HS-5 (cell line): ENCODE measurements around the gene STX17.

Experiments used
- DNase-seq: peaks from one replicate; pipeline ENCODE4 v3.0.0-alpha.2; 2012; ENCODE audit warnings: low read depth

Gene STX17

DNA sequence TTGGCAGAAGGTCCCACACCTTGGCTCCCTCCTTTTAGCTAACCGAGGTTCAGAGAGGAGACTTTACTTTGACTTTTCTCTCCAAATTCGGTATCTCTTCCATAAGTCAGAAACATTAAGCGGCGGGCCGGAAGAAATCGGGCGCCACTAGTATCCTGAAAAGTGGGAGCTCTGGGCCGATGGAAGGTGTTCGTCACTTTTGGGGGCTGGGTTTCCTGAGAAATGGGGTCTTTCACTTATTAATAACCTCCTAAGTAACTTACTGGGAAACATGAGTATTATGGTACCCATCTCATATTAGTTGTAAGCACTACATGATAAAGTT, 716 bp downstream of the STX17 start:
- no peak for DNase-seq

DNA sequence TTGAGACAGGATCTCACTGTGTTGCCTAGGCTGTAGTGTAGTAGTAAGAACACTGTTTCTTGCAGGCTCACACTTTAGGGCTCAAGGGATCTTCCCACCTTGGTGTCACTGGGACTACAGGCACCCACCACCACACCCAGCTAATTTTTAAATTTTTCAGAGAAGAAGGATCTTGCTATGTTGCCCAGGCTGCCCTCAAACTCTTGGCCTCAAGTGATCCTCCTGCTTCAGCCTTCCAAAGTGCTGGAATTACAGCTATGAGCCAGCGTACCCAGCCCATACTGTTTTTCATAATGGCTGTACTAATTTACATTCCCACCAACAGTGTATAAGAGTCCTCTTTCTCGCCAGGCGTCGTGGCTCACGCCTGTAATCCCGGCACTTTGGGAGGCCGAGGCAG, 5.1 kb downstream of the STX17 start:
- DNase-seq, result no peak

DNA sequence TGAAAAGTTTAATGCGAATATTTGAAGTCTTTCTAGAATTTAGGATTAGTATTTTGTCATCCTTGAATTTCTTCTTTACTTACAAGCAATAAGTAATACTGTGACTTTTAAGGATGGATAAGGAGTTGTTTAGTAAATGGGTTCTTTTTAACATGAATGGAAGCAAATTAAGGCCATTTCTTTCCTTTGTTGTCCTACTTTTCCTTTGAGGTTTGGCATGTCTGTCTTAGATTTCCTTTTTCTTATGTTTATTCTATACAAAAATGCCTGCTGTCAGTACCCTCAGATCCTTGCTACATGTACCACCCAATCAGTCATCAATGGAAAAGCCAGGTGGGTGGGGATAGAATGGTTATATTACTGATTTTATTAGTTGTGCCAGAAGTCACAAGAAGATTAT, 10.2 kb downstream of the STX17 start:
- DNase-seq, result no peak

DNA sequence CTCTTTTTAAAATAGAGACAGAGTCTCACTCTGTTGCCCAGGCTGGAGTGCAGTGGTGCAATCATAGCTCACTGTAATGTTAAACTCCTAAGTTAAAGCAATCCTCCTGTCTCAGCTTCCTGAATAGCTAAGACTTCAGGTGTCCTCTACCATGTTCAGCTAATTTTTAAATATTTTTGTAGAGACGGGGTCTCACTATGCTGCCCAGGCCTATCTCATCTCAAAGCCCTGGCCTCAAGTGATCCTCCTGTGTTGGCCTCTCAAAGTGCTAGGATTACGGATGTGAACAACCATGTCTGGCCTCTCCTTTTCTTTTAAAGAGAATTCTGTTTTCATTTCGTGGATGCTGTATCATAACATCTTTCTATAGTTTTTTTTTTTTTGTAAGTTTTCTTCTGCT, 11.7 kb downstream of the STX17 start:
- DNase-seq, result no peak

DNA sequence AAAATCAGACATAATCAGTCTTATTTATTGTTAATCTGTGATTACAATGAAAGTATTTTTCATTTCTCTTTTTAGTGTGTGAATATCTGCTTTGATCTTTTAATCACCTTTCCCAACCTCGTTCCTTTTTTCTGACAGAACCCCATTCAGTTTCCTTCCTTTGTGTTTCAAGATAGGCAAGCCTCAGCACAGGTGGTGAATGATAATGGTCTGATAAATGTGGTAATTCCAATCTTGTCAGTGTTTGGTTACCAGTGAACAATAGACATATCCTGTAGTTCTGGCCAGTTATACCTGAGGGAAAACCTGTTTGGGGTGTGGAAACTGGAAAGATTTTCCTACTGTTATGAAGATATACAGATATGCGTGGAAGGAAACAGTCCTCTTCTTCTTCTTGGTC, 13.5 kb downstream of the STX17 start:
- no peak for DNase-seq

DNA sequence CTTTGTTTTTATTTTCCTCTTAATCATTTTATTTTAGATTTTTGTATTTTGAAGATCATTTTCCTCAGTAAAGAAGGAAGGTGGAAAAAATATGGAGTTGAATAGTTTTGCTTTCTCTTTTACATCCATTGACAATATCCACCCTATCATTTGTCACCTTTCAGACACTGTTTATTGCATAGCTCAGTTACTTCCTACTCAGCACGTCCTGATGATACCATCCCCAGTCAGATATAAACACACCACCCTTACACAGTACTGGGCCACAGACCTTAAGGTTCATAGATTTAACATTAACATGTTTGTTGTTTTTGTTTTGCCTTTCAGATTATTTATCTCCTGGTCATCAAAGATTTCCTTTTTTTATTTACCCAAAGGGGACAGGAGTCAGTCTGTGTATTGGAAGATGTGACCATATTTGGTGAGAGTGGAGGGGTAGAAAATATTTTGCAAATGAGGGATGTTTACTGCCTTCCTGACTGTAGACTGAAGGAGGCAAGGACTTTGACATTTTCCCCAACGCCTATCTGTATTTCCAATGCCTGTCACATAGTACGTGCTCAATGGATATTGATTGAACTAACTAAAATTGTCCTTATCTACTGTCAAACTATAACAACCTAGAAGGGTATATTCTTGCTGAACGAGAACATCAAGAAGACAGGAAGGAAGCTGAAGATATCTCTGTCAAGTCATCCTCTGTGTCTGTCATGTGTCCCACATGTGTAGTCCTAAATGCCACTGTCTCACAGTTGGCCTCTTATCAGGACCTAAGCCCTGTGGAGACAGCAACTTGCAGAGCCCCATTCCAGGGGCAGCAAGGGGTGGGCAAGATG, 15.6 kb downstream of the STX17 start:
- DNase-seq, result no peak

DNA sequence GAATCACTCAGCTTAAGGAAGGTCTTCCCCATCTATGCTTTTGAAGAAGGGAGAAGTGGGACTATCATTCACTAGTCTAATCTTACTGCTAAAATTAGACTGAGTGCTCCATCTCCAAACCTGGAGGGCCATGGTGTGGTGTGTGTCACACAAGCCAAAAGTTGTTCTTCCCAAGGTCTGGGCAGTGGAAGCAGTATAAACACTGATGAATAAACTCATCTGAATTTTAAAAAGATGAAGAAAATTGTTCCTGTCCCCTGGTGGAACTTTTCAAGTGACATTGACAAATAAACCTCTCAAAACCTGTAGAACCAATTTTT, 16.2 kb downstream of the STX17 start:
- DNase-seq, result no peak

DNA sequence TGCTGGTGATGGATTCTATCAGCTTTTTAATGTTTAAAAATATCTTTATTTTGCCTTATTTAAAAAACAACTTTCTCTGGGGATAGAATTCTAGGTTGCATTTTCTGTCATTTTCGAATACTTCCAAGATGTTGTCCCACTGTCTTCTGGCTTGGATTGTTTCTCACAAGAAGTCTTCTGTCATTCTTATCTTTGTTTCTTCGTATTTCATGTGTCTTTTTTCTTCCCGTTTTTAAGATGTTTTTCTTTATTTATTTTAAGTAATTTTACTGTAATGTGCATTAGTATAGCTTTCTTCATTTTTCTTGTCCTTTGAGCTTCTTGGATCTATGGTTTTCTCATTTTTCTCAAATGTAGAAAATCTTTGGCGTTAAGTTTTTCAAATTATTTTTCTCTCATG, 19.1 kb downstream of the STX17 start:
- no peak for DNase-seq

DNA sequence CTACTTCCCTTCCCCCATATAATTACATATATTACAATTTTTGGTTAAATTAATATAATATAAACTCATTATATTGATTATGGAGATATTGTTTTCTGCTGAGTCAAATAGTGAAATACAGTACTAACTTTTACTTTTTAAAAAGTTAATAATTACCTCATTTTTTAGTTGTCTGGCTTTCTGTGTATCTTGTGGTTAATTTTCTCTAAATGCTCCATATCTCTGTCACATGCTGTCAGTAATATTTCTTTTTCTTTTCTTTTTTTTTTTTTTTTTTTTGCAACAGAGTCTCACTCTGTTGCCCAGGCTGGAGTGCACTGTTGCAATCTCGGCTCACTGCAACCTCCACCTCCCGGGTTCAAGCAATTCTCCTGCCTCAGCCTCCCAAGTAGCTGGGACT, 23.2 kb downstream of the STX17 start:
- no peak for DNase-seq

DNA sequence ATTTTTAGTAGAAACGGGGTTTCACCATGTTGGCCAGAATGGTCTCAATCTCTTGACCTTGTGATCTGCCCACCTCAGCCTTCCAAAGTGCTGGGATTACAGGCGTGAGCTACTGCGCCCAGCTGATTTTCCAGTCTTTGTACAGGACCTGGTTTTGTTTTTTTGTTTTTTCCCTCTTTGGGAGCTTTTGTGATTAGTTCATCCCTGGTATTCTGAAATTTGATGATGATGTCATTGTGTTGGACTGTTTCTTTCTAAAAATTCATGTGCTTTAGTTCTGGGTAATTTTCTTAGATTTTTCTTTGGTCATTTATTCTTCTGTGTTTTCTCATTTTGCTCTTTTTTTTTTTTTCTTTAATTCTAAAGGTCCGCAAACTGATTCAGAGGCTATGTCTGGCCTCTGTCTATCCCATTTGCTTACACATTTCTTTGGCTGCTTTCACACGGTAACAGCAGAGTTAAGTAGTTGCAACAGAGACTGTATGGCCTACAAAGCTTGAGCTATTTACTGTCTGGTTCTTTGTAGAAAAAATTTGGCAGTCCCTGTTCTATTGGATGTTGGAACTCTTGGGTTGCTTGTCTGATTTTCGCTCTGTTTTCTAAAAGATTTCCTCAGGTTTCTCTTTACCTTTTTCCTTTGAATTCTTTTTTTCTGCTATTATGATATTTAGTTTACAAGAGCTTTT, 24.8 kb downstream of the STX17 start:
- DNase-seq, result no peak

DNA sequence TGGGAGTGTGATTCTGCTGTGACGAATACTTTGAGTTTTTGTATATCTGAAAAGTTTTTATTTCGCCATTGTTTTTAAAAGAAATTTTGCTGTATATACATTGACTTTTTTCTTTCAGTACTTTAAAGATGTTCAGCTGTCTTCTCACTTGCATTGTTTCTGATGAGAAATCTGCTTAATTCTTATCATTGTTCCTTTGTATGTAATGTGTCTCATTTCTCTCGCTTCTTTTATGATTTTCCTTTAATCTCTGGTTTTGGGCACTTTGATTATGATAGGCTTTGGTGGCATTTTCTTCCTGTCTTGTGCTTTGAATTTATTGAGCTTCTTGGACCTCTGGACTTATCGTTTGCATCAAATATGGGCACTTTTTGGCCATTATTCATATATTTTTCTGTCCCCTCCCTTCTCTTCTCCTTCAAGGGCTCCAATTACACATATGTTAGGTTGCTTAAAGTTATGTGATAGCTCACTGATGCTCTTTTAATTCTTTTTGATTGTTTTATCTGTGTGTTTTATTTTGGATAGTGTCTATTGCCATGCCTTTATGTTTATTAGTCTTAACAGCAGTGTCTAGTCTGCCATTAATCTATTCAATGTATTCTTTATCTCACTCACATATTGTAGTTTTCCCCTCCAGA, 30.6 kb downstream of the STX17 start:
- DNase-seq, result no peak

DNA sequence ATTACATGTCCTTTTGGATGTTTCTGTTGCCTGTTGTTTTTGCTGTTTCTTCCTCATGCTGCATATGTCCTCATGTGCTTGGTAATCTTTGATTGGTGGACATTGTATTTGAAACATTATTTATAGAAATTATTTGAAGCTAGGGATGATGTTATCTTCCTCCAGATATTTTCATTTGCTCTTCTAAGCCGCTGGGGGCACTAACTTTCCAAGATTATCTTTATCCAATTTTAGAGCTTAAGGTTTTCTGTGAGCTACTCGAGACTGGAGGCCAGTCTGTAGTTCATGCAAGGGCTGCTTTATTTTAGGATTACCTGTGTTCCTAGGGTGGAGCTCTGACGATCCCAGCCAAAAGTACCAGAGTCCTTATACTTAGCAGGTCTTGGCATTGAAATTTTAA, 40.9 kb downstream of the STX17 start:
- DNase-seq, result no peak

DNA sequence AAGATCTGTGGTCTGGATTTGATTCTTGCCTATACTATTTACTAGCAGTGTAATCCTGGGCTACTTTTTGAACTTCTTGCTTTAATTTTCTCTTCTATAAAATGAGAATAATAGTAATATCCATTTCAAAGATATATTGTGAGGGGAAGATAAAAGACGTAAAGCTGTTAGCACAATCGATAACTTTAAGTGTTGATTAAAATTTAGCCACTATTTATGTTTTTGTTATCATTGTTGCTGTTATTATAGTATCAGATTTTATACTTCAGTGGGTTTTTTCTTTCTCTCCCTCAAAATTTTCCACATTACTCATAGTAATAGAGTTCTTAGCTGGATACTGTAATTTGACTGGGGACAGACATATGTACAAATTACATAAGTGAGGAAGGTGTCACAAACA, 42.0 kb downstream of the STX17 start:
- no peak for DNase-seq

DNA sequence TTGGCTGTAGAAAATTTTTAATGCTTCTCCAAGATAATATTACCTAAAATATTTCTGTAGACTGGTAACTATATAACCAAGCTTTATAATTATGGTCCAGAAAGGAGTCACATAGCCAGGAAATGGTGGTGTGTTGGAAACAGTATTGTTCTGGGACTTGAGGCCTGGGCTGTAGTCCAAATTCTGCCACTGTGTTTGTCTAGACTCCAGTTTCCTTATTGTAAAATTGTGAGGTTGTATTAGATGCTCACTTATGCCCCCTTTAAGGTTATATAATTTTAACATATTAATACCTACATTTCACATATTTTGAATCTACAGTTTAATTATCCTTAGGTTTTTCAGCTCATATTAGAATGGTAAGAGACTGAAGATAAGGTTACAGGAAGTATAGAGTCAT, 42.4 kb downstream of the STX17 start:
- DNase-seq, result no peak

DNA sequence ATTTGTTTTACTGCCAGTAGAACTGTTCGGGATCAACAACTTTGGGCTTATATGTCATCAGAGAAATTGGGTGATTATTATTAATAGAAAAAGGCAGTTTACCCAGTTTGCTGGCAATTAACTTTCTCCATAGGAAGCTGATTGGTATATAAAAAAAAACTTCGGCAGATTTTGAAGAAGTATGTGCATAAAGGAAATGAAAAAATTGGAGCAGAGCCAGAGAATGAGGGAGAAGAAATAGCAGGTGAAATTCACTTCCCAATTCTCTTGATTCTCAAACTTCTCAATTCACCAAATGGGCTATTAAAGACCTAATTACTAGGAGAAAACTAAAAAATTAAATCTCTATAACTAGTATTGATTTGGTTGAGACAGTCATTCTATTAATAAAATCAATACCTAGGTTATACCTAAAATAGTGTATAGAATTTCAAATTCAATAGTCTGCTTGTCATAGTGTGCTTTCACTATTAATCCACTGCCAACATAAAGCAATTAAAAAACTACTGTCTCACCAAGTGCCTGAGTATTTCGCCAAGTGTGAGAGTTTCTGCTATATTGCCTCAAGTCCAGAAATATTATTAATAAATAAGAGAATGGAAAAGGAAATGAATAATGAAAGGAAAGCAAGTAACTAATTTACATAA, 47.5 kb downstream of the STX17 start:
- DNase-seq, result no peak

DNA sequence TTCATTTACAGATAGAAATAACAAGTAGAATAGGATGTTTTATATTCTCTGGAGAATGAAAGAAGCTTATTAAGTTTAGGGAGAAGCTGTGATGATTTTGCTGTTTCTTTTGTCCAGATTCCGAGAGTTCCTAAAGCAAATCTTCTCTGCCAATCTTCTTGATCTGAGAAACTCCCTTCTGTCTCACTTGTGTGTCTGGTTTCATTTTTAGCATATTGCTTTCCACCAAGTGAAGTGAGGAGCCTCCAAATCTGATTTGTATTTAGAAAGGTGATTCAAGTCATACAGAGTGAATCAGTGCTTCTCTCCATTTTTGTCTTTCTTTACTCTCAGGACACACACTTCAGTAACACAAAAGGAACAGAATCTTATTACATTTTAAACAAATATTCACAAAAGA, 48.4 kb downstream of the STX17 start:
- no peak for DNase-seq

DNA sequence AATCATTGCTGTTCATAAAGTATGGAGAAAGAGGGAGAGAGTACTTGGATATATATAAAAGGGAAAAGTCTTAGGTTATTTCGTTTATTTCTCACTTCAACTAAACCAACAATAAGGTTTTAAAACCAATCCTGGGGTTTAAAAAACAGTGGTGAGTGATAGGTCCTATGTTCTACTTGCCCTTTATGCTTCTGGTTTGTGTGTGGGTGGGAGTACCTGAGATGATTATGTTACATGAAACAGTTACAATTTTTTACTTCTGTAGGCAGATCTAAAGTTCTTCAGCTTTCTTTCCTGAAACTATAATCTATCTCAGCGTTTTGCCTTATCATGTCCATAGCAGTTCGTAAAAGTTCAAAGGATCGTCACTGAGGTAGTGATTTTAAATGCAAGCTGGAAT, 49.2 kb downstream of the STX17 start:
- DNase-seq, result no peak

DNA sequence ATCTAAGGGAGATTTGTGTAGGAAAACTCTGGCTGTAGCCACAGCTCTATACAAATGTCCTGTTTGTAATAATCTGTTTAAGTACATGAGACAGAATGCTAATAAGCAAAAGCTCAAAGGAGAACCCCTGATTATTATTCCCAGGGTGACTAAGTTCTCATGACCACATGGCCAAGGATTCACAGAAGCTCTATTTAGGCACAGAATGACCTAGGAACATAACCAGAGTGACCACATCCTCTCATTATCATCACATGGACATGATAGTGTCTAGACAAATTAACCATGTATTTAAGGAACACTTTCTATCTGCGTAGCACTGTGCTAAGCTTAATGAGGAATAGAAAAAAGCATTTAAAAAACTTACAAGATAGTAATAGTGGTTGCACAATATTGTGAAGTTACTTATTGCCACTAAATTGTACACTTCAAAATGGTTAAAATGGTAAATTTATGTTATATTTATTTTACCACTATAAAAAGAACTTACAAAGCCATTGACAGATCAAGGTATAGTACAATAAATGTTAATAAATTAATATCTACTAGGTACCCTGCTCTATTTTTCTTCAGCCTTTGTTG, 56.3 kb downstream of the STX17 start:
- DNase-seq, result no peak

DNA sequence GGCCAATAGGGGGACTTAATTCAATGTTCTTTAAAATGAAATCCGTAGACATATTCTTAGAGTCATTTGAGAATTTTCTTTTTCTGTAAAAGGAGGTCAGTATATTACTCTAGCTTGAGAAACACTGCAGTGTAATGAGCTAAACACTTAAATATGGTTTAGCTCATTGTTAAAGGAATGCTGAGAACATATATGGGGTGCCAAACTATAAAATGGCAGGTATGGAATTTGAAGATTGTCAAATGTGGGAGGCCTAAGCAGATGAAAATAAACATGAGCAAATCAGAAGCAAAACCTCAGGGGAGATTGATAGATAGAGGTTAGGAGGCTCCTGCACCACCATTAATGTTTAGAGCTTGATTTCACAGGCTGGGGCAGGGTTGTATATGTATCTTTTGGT, 57.9 kb downstream of the STX17 start:
- no peak for DNase-seq

DNA sequence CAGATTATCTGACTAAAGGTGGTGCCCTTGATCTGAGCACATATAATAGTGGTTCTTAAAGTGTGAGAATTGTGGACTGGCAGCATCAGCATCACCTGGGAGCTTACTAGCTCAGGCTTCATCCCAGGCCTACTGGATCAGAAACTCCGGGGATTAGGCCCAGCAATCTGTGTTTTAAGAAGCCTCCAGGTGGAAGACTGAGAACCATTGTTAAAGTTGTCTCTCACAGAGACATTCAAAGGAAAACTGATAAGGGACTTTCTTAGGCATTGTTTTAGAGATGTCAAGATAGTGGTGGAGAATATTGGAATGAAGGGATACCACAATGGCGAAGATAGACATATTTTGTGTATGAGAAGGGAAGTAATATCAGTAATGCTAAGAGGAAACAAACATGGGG, 59.5 kb downstream of the STX17 start:
- DNase-seq, result no peak

DNA sequence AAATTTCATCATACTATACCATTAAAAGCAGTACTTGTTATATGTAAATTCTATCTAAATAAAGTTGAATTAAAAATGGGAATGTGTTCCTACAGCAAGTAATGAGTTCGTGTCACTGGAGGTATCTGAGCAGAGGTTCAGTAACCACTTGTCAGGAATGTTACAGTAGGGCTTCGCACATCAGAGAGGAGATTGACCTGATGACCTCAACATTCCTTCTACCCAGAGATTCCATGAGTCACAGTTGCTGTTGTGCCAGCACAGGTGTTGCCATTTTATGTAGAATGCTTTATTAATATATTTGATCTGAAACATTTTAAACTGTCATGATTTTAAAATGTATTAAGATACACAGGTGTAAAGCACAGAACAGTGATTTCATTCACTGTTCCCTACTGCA, 60.3 kb downstream of the STX17 start:
- peak; percentile 13 for DNase-seq

DNA sequence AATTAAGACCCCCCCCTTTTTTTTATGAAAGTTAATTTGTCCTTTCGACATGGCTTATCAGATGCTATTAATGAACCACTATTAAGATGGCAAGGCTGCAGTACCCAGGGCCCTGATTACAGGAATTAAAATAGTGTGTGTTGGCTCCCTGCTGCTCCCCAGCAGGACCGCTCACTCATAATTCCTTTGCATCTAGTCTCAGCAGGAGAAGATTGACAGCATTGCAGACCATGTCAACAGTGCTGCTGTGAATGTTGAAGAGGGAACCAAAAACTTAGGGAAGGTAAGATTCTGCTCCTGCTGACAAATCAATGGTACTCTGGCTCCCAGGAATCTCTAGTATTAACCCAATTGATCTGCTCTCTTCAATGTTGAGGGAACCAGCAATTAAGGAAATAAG, 61.0 kb downstream of the STX17 start:
- DNase-seq, result no peak

DNA sequence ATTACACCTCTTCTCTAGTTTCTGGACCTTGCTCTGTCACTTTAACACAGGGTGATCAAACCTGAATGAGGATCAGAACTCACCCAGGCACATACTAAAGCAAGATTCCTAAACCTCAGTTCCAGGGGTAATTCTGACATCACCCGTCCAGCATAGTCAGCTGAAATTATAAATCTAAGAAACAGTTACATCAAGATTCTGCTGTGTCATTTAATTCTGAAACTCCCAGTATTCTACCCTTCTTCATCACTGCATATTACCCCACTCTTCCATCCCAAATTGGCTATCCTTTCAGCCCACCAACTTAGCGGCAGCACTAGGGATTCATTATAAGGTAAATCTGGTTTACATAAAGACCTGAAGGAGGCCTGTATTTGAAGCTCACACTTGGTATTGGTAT, 64.0 kb downstream of the STX17 start:
- no peak for DNase-seq
